HepG2 (cell line): Measurements from ENCODE around the gene TUBG2. TPM values are rescaled to one million over a fixed set of nuclear protein-coding genes. Genes with fewer than 3 reads are reported as not detected.

ENCODE experiments used
- ATAC-seq: fragments of 200-7000 bp; cut with Tn5 transposase; 3 replicates; pipeline ENCODE4 v1.9.1; 2020; ENCODE audit warnings: mild to moderate bottlenecking, moderate library complexity
- BruUV-seq: library from RNA; stranded (reverse); fragments of 400-500 nt; replicated peaks from 2 replicates; lab custom pipeline; 2021; lab: Mats Ljungman, UMichigan
- CTCF ChIA-PET: fragments of 300-600 bp; formaldehyde crosslinking; extraction: SDS; loops from one replicate; lab custom pipeline; 2021; ENCODE audit warnings: low total read pairs, inconsistent platforms, low intra/inter-chr PET ratio; lab: Yijun Ruan, JAX
- POLR2A ChIA-PET: fragments of 350-600 bp; sonication (Branson Sonifier 250); formaldehyde crosslinking; loops from one replicate; lab custom pipeline; 2020; ENCODE audit warnings: antibody characterized with exemption, inconsistent platforms; lab: Yijun Ruan, JAX
- DNase-seq: peaks from one replicate; pipeline ENCODE4 v3.0.0-alpha.2; 2015; ENCODE audit warnings: low spot score
- FAIRE-seq: peaks from 3 replicates; lab custom pipeline; 2011; peaks lifted over from hg19 to GRCh38; lab: Jason Lieb, UNC
- H2AFZ ChIP-seq: one replicate; pipeline ENCODE4 v1.6.1; 2011; ENCODE audit warnings: low read length, inconsistent platforms
- H3K27ac ChIP-seq: fragments of 300-600 bp; 3 replicates; pipeline ENCODE4 v1.8.0; 2011; ENCODE audit warnings: mixed run types, mild to moderate bottlenecking, mixed read lengths, low read length, inconsistent platforms; ENCODE audit not compliant: insufficient read depth; ENCODE audit errors: extremely low read length
- H3K27me3 ChIP-seq, 2 experiments: fragments of 200-600 bp in 1 of 2; 2 replicates in 1 of 2; 3 replicates in 1 of 2; pipeline versions ENCODE4 v1.6.0 to v1.8.0; 2011; ENCODE audit warnings: low read length in 2 of 2, mild to moderate bottlenecking in 2 of 2, moderate library complexity in 2 of 2, inconsistent platforms in 1 of 2; ENCODE audit not compliant: insufficient read depth in 2 of 2, control insufficient read depth in 1 of 2
- H3K36me3 ChIP-seq, 2 experiments: fragments of 200-600 bp in 1 of 2; replicated peaks in 1 of 2; 2 replicates in 1 of 2; 3 replicates in 1 of 2; pipeline versions ENCODE4 v1.5.1 to v1.8.0; 2011; ENCODE audit warnings: low read length in 2 of 2, inconsistent platforms in 1 of 2; ENCODE audit not compliant: insufficient read depth in 2 of 2, control insufficient read depth in 1 of 2
- H3K4me1 ChIP-seq: 2 replicates; pipeline ENCODE4 v1.5.1; 2012; ENCODE audit warnings: low read length, inconsistent platforms; ENCODE audit not compliant: insufficient read depth
- H3K4me2 ChIP-seq: 2 replicates; pipeline ENCODE4 v1.6.0; 2011; ENCODE audit warnings: low read depth, low read length, inconsistent platforms
- H3K4me3 ChIP-seq, 3 experiments: fragments of 200-600 bp in 1 of 3; sonication (generic), shearing (Covaris generic) in 1 of 3; replicated peaks in 1 of 3; 2 replicates each; pipeline ENCODE4 v1.5.1; 2011 to 2016; ENCODE audit warnings: low read length in 3 of 3, inconsistent platforms in 2 of 3, low read depth in 2 of 3, mild to moderate bottlenecking in 2 of 3, control low read depth in 1 of 3, mixed read lengths in 1 of 3; ENCODE audit not compliant: insufficient read depth in 1 of 3
- H3K79me2 ChIP-seq: one replicate; pipeline ENCODE4 v1.6.1; 2011; ENCODE audit warnings: low read length, inconsistent platforms; ENCODE audit not compliant: insufficient read depth
- H3K9ac ChIP-seq: 2 replicates; pipeline ENCODE4 v1.6.0; 2011; ENCODE audit warnings: mild to moderate bottlenecking, low read depth, low read length, inconsistent platforms; ENCODE audit not compliant: insufficient read depth
- H3K9me3 ChIP-seq: 2 replicates; pipeline ENCODE4 v1.5.1; 2012; ENCODE audit warnings: mild to moderate bottlenecking, low read length
- H4K20me1 ChIP-seq: 2 replicates; pipeline ENCODE4 v1.6.0; 2011; ENCODE audit warnings: inconsistent platforms, mild to moderate bottlenecking, low read length, moderate library complexity; ENCODE audit not compliant: insufficient read depth
- ATAD3A ChIP-seq: sonication (generic); formaldehyde crosslinking; IDR thresholded peaks from 2 replicates; pipeline ENCODE4 v1.4.0; 2020; ENCODE audit warnings: missing genetic modification reagents
- CBFB ChIP-seq: sonication (generic); formaldehyde crosslinking; IDR thresholded peaks from 2 replicates; pipeline ENCODE4 v1.4.0; 2020; ENCODE audit warnings: missing genetic modification reagents
- ELF4 ChIP-seq: sonication (generic); formaldehyde crosslinking; IDR thresholded peaks from 2 replicates; pipeline ENCODE4 v1.5.0; 2020; ENCODE audit warnings: missing genetic modification reagents, mild to moderate bottlenecking, moderate library complexity, borderline replicate concordance
- IRF2 ChIP-seq: IDR thresholded peaks from 2 replicates; pipeline ENCODE4 v1.6.1; 2018; ENCODE audit warnings: missing genetic modification reagents, missing compliant biosample characterization
- JARID2 ChIP-seq: sonication (generic); formaldehyde crosslinking; IDR thresholded peaks from 2 replicates; pipeline ENCODE4 v1.8.1; 2023; ENCODE audit warnings: missing genetic modification reagents, inconsistent platforms; ENCODE audit not compliant: insufficient replicate concordance
- MBD4 ChIP-seq: IDR thresholded peaks from 2 replicates; pipeline ENCODE4 v1.6.1; 2012; ENCODE audit warnings: low read length, inconsistent platforms, borderline replicate concordance
- MYC ChIP-seq: sonication (generic); formaldehyde crosslinking; IDR thresholded peaks from 2 replicates; pipeline ENCODE4 v1.9.0; 2021; ENCODE audit warnings: missing genetic modification reagents, borderline replicate concordance
- POGZ ChIP-seq: sonication (generic); formaldehyde crosslinking; IDR thresholded peaks from 2 replicates; pipeline ENCODE4 v1.4.0; 2020; ENCODE audit warnings: mild to moderate bottlenecking, missing genetic modification reagents
- REL ChIP-seq: sonication (generic); formaldehyde crosslinking; conservative IDR thresholded peaks from 2 replicates; pipeline ENCODE4 v1.8.0; 2022; ENCODE audit warnings: mild to moderate bottlenecking, missing genetic modification reagents, moderate library complexity
- SNAPC2 ChIP-seq: sonication (generic); formaldehyde crosslinking; IDR thresholded peaks from 2 replicates; pipeline ENCODE4 v1.8.1; 2022; ENCODE audit warnings: mild to moderate bottlenecking, missing genetic modification reagents
- SSRP1 ChIP-seq: IDR thresholded peaks from 2 replicates; pipeline ENCODE4 v1.6.1; 2016; ENCODE audit warnings: control low read depth
- ZEB1 ChIP-seq: IDR thresholded peaks from 2 replicates; pipeline ENCODE4 v1.6.1; 2012; ENCODE audit warnings: mild to moderate bottlenecking, low read depth, inconsistent platforms; ENCODE audit not compliant: insufficient replicate concordance
- ZNF207 ChIP-seq: fragments of 450-650 bp; IDR thresholded peaks from 2 replicates; pipeline ENCODE4 v1.6.1; 2016; ENCODE audit warnings: antibody characterized with exemption, borderline replicate concordance
- ZNF335 ChIP-seq: sonication (generic); formaldehyde crosslinking; IDR thresholded peaks from 2 replicates; pipeline ENCODE4 v1.4.0; 2020; ENCODE audit warnings: missing genetic modification reagents
- ZNF546 ChIP-seq: sonication (generic); formaldehyde crosslinking; conservative IDR thresholded peaks from 2 replicates; pipeline ENCODE4 v1.8.1; 2023; ENCODE audit warnings: mild to moderate bottlenecking, missing genetic modification reagents
- ZNF549 ChIP-seq: sonication (generic); formaldehyde crosslinking; IDR thresholded peaks from 2 replicates; pipeline ENCODE4 v1.5.0; 2020; ENCODE audit warnings: missing genetic modification reagents
- ZNF629 ChIP-seq: sonication (generic); formaldehyde crosslinking; conservative IDR thresholded peaks from 2 replicates; pipeline ENCODE4 v1.5.0; 2020; ENCODE audit warnings: missing genetic modification reagents
- WGBS: methylation state at CpG from one replicate; pipeline ENCODE4 v1.1.6; 2017; ENCODE audit warnings: low lambda C conversion rate; 5-methylcytosine and 5-hydroxymethylcytosine counted together
- in situ Hi-C: cut with HindIII; loops from 2 replicates; pipeline ENCODE4 v1.10.0; 2017; ENCODE audit warnings: low pct_unique_long_range_greater_than_20kb; ENCODE audit not compliant: extremely low pct_ligation_motif_present
- intact Hi-C: fragments of 100-400 bp; cut with micrococcal nuclease; formaldehyde crosslinking; loops from one replicate; pipeline ENCODE4 v1.10.0; 2022; ENCODE audit not compliant: unreplicated experiment
- polyA plus RNA-seq, 8 experiments: library from polyadenylated mRNA; depleted of rRNA in 3 of 8; stranded (reverse) in 7 of 8; unstranded in 1 of 8; fragments of >200 nt; fragmentation: Illumina TruSeq in 4 of 8; extraction: Trizol in 4 of 8; gene quantifications; 2 replicates each; pipeline versions ENCODE4 v1.2.1 to v1.2.3, GENCODE V29; 2011 to 2016; ENCODE audit warnings: low read depth in 4 of 8, missing spikeins in 1 of 8, mixed read lengths in 1 of 8; ENCODE audit not compliant: insufficient read depth in 1 of 8
- total RNA-seq, 5 experiments: library from RNA; depleted of rRNA; stranded (reverse); fragments of >200 nt; fragmentation: Illumina TruSeq; extraction: Trizol; gene quantifications; 2 replicates each; pipeline ENCODE4 v1.2.3, GENCODE V29; 2016; ENCODE audit warnings: low read depth in 1 of 5
- TF ChIP-seq, protein P1 (sequence below): sonication (generic); formaldehyde crosslinking; IDR thresholded peaks from 2 replicates; pipeline ENCODE4 v1.5.1; 2020; ENCODE audit warnings: mild to moderate bottlenecking, missing genetic modification reagents, borderline replicate concordance
- TF ChIP-seq, protein P2 (sequence below): sonication (generic); formaldehyde crosslinking; IDR thresholded peaks from 2 replicates; pipeline ENCODE4 v1.8.0; 2022; ENCODE audit warnings: missing genetic modification reagents, low read depth, mild to moderate bottlenecking, borderline replicate concordance
- TF ChIP-seq, protein P3 (sequence below): IDR thresholded peaks from 2 replicates; pipeline ENCODE4 v1.6.1; 2018; ENCODE audit warnings: missing genetic modification reagents

The TUBG2 gene
- total and polyA plus RNA-seq, 2 of the 13 experiments (the other 11 are each of a cell fraction or from before 2014, with no cell fraction given): 16.0 to 42.3 TPM

DNA sequence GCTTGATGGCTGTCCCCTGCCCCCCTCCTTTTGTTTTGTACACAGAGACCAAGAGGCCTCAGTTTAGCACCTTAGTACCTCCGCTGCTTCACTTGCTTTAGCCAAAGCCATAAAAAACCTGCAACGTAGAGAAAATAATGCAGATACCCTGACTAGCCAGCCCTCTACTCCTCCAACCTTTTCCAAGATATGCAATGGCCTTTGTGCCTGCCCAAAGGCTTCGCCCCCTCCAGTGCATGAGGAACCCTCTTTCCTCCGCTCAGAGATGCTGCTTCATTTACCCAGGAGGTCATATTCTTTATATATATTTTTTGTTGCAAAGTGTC, 40.3 kb downstream of the TUBG2 start:
- H3K36me3 ChIP-seq: peaks cover 2 to 16% of the 10 kb centered on the region in 2 experiments
- no peak overlapping the region for H3K9ac ChIP-seq
- no peaks in the 10 kb centered on the region for H3K27me3 ChIP-seq
- WGBS: 97% methylated on average over 4 of the region's 4 CpGs
- ChIA-PET CTCF (no interaction called here), POLR2A (interaction anchor here (1.1 to 2.2 kb wide), 2 partner anchors 45 to 81 kb away, joined by 3 to 5 read pairs; partner anchors contain the start of gene WNK4)
- H2AFZ ChIP-seq: no peak overlapping the region
- no peak for FAIRE-seq
- H3K4me2 ChIP-seq: no peak overlapping the region
- no peak for TF ChIP-seq ZNF549 (CRISPR knock-in tag)
- no peak for TF ChIP-seq POGZ
- no peak for TF ChIP-seq ZNF207
- TF ChIP-seq SSRP1: no peak
- TF ChIP-seq ZNF335 (CRISPR knock-in tag): no peak
- no peak for TF ChIP-seq ELF4 (CRISPR knock-in tag)
- TF ChIP-seq, protein P1, sequence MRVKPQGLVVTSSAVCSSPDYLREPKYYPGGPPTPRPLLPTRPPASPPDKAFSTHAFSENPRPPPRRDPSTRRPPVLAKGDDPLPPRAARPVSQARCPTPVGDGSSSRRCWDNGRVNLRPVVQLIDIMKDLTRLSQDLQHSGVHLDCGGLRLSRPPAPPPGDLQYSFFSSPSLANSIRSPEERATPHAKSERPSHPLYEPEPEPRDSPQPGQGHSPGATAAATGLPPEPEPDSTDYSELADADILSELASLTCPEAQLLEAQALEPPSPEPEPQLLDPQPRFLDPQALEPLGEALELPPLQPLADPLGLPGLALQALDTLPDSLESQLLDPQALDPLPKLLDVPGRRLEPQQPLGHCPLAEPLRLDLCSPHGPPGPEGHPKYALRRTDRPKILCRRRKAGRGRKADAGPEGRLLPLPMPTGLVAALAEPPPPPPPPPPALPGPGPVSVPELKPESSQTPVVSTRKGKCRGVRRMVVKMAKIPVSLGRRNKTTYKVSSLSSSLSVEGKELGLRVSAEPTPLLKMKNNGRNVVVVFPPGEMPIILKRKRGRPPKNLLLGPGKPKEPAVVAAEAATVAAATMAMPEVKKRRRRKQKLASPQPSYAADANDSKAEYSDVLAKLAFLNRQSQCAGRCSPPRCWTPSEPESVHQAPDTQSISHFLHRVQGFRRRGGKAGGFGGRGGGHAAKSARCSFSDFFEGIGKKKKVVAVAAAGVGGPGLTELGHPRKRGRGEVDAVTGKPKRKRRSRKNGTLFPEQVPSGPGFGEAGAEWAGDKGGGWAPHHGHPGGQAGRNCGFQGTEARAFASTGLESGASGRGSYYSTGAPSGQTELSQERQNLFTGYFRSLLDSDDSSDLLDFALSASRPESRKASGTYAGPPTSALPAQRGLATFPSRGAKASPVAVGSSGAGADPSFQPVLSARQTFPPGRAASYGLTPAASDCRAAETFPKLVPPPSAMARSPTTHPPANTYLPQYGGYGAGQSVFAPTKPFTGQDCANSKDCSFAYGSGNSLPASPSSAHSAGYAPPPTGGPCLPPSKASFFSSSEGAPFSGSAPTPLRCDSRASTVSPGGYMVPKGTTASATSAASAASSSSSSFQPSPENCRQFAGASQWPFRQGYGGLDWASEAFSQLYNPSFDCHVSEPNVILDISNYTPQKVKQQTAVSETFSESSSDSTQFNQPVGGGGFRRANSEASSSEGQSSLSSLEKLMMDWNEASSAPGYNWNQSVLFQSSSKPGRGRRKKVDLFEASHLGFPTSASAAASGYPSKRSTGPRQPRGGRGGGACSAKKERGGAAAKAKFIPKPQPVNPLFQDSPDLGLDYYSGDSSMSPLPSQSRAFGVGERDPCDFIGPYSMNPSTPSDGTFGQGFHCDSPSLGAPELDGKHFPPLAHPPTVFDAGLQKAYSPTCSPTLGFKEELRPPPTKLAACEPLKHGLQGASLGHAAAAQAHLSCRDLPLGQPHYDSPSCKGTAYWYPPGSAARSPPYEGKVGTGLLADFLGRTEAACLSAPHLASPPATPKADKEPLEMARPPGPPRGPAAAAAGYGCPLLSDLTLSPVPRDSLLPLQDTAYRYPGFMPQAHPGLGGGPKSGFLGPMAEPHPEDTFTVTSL (CRISPR knock-in tag): no peak
- no peak for TF ChIP-seq MBD4
- TF ChIP-seq ATAD3A (CRISPR knock-in tag): no peak
- TF ChIP-seq, protein P2, sequence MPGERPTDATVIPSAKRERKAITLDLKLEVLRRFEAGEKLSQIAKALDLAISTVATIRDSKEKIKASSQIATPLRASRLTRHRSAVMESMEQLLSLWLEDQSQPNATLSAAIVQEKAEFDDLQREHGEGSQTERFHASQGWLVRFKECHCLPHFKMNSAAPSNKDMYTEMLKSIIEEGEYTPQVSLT (CRISPR knock-in tag): no peak
- no peak for TF ChIP-seq JARID2 (CRISPR knock-in tag)
- no peak for TF ChIP-seq IRF2 (CRISPR knock-in tag)
- no peak for TF ChIP-seq REL (CRISPR knock-in tag)
- TF ChIP-seq CBFB (CRISPR knock-in tag): no peak
- no peak for TF ChIP-seq ZNF546 (CRISPR knock-in tag)
- TF ChIP-seq, protein P3, sequence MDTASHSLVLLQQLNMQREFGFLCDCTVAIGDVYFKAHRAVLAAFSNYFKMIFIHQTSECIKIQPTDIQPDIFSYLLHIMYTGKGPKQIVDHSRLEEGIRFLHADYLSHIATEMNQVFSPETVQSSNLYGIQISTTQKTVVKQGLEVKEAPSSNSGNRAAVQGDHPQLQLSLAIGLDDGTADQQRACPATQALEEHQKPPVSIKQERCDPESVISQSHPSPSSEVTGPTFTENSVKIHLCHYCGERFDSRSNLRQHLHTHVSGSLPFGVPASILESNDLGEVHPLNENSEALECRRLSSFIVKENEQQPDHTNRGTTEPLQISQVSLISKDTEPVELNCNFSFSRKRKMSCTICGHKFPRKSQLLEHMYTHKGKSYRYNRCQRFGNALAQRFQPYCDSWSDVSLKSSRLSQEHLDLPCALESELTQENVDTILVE (CRISPR knock-in tag): no peak
- no peak for TF ChIP-seq MYC (CRISPR knock-in tag)
- no peak for TF ChIP-seq ZEB1
- TF ChIP-seq ZNF629 (CRISPR knock-in tag): no peak
- TF ChIP-seq SNAPC2: no peak
- no peaks in the 10 kb centered on the region for H3K79me2 ChIP-seq
- intact Hi-C loops (no loop called here), in situ Hi-C loops (no loop called here)
- no peak overlapping the region for H3K27ac ChIP-seq
- no peaks in the 10 kb centered on the region for H3K9me3 ChIP-seq
- no peaks in the 10 kb centered on the region for H3K4me1 ChIP-seq
- H4K20me1 ChIP-seq: no peaks in the 10 kb centered on the region
- no peak overlapping the region for H3K4me3 ChIP-seq
- no peak for ATAC-seq
- BruUV-seq: TSS peak; percentile 53
- DNase-seq: no peak
